RWPE1 (cell line): ENCODE measurements around the gene ZBTB7C.

ENCODE experiments used
- CTCF ChIA-PET: fragments of 350-600 bp; sonication (Branson Sonifier 250); formaldehyde crosslinking; extraction: SDS; loops from one replicate; lab custom pipeline; 2021; lab: Yijun Ruan, JAX
- POLR2A ChIA-PET: fragments of 400-600 bp; formaldehyde crosslinking; extraction: SDS; loops from one replicate; lab custom pipeline; 2020; ENCODE audit warnings: antibody characterized with exemption; ENCODE audit not compliant: low non-redundant PET; lab: Yijun Ruan, JAX
- DNase-seq: peaks from one replicate; pipeline ENCODE4 v3.0.0; 2012; ENCODE audit warnings: low spot score
- H3K27ac ChIP-seq: fragments of 450-650 bp; 2 replicates; pipeline ENCODE4 v1.5.1; 2017
- CTCF ChIP-seq: fragments of 450-650 bp; conservative IDR thresholded peaks from 2 replicates; pipeline ENCODE4 v1.5.1; 2017; ENCODE audit warnings: low read depth, mild to moderate bottlenecking

The ZBTB7C gene

GRCh38 chr18:48020337-48021250, 388.6 kb downstream of the ZBTB7C start:
- no peak overlapping the region for H3K27ac ChIP-seq
- CTCF ChIA-PET: no interaction called here

GRCh38 chr18:48019557-48020325, 389.4 kb downstream of the ZBTB7C start:
- TF ChIP-seq CTCF: no peak
- no peak overlapping the region for H3K27ac ChIP-seq
- ChIA-PET POLR2A (no interaction called here), CTCF (no interaction called here)
- DNase-seq: no peak

More at GRCh38 chr18:48020337-48021250, 388.6 kb downstream of the ZBTB7C start:
- POLR2A ChIA-PET: no interaction called here
- TF ChIP-seq CTCF: no peak
- no peak for DNase-seq

- CTCF ChIA-PET: no interaction called here
- POLR2A ChIA-PET: no interaction called here
- DNase-seq: no peak
These were observed 390.3 kb downstream of the ZBTB7C start for GRCh38 chr18:48018851-48019250.

GRCh38 chr18:48017635-48018034, 391.5 kb downstream of the ZBTB7C start:
- H3K27ac ChIP-seq: no peak overlapping the region
- ChIA-PET POLR2A (no interaction called here), CTCF (no interaction called here)
- TF ChIP-seq CTCF: no peak
- no peak for DNase-seq

More at GRCh38 chr18:48018851-48019250, 390.3 kb downstream of the ZBTB7C start:
- no peak overlapping the region for H3K27ac ChIP-seq
- TF ChIP-seq CTCF: no peak

GRCh38 chr18:48013162-48013561, 396.0 kb downstream of the ZBTB7C start:
- H3K27ac ChIP-seq: no peak overlapping the region
- ChIA-PET CTCF (no interaction called here), POLR2A (no interaction called here)
- DNase-seq: no peak
- TF ChIP-seq CTCF: no peak

- ChIA-PET CTCF (no interaction called here), POLR2A (no interaction called here)
- no peak for DNase-seq
- TF ChIP-seq CTCF: no peak
- H3K27ac ChIP-seq: no peak overlapping the region
These were observed 397.2 kb downstream of the ZBTB7C start for GRCh38 chr18:48011926-48012465.
